Naive thymus-derived CD8-positive, alpha-beta T cell (primary cell): ENCODE data around the gene BPIFB4. TPM values are rescaled to one million over a fixed set of nuclear protein-coding genes. Genes with fewer than 3 reads are reported as not detected.

Experiments used
- polyA plus RNA-seq, 3 donors: library from polyadenylated mRNA; unstranded; fragments of 300-500 nt; fragmentation: Illumina TruSeq; gene quantifications; one replicate each; pipeline ENCODE4 v1.2.3, GENCODE V29; 2021
- total RNA-seq, 8 experiments: library from RNA in 2 of 8; stranded (reverse) in 2 of 8; gene quantifications; one replicate each; pipeline ENCODE4 v1.2.3 and lab custom pipeline; 2021 to 2026

Gene BPIFB4
- total and polyA plus RNA-seq, 5 experiments from 2014 or later: not detected

Other genes starting within 250 kb of the BPIFB4 start
- 1 to 10 TPM; 2.2 to 2.9 TPM for gene EFCAB8, start 220.7 kb upstream of the BPIFB4 start, total RNA-seq
- not detected for gene EFCAB8, start 220.7 kb upstream of the BPIFB4 start, polyA plus RNA-seq
- gene SUN5, start 75.2 kb upstream of the BPIFB4 start, total RNA-seq: not detected
- gene SUN5, start 75.2 kb upstream of the BPIFB4 start, polyA plus RNA-seq: not detected
- not detected for gene BPIFB2, start 71.9 kb upstream of the BPIFB4 start, total RNA-seq
- gene BPIFB2, start 71.9 kb upstream of the BPIFB4 start, polyA plus RNA-seq: not detected
- not detected for gene BPIFB6, start 48.0 kb upstream of the BPIFB4 start, total RNA-seq
- not detected for gene BPIFB6, start 48.0 kb upstream of the BPIFB4 start, polyA plus RNA-seq
- gene BPIFB3, start 25.7 kb upstream of the BPIFB4 start, total RNA-seq: not detected
- not detected for gene BPIFB3, start 25.7 kb upstream of the BPIFB4 start, polyA plus RNA-seq
- not detected for gene BPIFA2, start 88.5 kb downstream of the BPIFB4 start, total RNA-seq
- not detected for gene BPIFA2, start 88.5 kb downstream of the BPIFB4 start, polyA plus RNA-seq
- not detected for gene BPIFA3, start 137.7 kb downstream of the BPIFB4 start, total RNA-seq
- not detected for gene BPIFA3, start 137.7 kb downstream of the BPIFB4 start, polyA plus RNA-seq
- gene BPIFA1, start 156.4 kb downstream of the BPIFB4 start, total RNA-seq: not detected
- not detected for gene BPIFA1, start 156.4 kb downstream of the BPIFB4 start, polyA plus RNA-seq
- gene BPIFB1, start 203.6 kb downstream of the BPIFB4 start, total RNA-seq: not detected
- not detected for gene BPIFB1, start 203.6 kb downstream of the BPIFB4 start, polyA plus RNA-seq